ENCODE data around the gene SH3BP1. TPM values are rescaled to one million over a fixed set of nuclear protein-coding genes. Genes with fewer than 3 reads are reported as not detected.
"Not testable (repeated sequence)": the region's sequence is repeated elsewhere in the genome, so short reads cannot be mapped to it uniquely, and the experiment has no call there.

Gene SH3BP1
- total RNA-seq, 1 donor from 2014 or later, result 10.3 TPM

DNA sequence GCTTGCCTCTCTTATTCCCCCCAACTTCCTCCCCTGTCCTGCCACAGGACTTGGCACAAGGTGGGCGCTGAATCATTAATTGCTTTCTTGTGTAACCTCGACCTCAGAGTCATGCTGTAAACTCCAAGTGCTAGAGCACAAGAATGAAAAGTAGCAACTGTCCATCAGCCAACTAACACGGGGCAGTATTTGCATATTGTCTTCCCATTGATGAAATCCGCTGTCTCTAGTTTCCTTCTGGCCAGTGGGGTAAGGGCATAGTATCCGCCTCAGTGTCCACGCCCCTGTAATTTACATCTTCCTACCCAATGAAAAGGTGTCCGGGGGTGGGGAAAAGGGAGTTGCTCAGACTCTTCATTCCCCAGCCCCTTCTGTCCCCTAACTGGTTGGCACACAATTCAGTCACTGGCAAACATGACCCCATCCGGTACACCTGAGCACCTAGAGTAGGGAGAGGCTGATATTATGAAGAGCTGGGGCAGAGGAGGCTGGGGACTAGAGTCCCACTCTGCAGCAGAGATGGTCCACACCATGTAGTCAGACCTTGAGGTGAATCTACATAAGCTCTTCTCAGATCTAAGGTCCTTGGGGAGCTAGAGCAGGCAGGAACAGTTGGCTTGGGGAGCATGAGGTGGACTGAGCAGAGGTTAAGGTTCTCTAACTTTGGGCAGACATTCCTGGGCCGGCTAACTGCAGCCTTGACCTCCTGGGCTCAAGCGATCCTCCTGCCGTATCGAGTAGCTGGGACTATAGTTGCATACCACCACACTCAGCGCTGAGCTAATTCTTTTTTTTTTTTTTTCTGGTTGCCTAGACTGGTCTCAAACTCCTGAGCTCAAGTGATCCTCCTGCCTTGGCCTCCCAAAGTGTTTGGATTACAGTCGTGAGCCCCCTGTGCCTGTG lies 37.7 kb upstream of the SH3BP1 start:
- Mint-ChIP-seq H3K27ac (no peak overlapping the region), H3K27me3 (ENCODE audit: insufficient read depth, low read depth) (peaks cover 23% of the 10 kb centered on the region), H3K4me1 (peaks cover 8% of the 10 kb centered on the region), H3K9me3 (no peaks in the 10 kb centered on the region), H3K4me3 (no peak overlapping the region), H3K36me3 (no peaks in the 10 kb centered on the region)
- no peaks in the 10 kb centered on the region for H3K79me2 ChIP-seq (ENCODE audit: low read depth)
- H4K20me1 ChIP-seq (ENCODE audit: low read depth), result no peaks in the 10 kb centered on the region
- peak overlapping the region; percentile 25 for H3K4me3 ChIP-seq
- DNase-seq (ENCODE audit: low spot score), result peak; percentile 85
- H3K27me3 ChIP-seq, result no peaks in the 10 kb centered on the region
- H3F3A ChIP-seq (ENCODE audit: low read depth), result peaks cover 11% of the 10 kb centered on the region
- H3K9ac ChIP-seq, result no peak overlapping the region
- H3K36me3 ChIP-seq, result no peaks in the 10 kb centered on the region
- H3K9me3 ChIP-seq (ENCODE audit: low read depth), result no peaks in the 10 kb centered on the region
- peaks cover 10% of the 10 kb centered on the region for H3K4me1 ChIP-seq
- TF ChIP-seq, protein P1, sequence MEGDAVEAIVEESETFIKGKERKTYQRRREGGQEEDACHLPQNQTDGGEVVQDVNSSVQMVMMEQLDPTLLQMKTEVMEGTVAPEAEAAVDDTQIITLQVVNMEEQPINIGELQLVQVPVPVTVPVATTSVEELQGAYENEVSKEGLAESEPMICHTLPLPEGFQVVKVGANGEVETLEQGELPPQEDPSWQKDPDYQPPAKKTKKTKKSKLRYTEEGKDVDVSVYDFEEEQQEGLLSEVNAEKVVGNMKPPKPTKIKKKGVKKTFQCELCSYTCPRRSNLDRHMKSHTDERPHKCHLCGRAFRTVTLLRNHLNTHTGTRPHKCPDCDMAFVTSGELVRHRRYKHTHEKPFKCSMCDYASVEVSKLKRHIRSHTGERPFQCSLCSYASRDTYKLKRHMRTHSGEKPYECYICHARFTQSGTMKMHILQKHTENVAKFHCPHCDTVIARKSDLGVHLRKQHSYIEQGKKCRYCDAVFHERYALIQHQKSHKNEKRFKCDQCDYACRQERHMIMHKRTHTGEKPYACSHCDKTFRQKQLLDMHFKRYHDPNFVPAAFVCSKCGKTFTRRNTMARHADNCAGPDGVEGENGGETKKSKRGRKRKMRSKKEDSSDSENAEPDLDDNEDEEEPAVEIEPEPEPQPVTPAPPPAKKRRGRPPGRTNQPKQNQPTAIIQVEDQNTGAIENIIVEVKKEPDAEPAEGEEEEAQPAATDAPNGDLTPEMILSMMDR (IDR thresholded peaks at IDR 0.05), result no peak
- TF ChIP-seq EZH2 (IDR thresholded peaks at IDR 0.05) (no peak), EZH2phosphoT487 (IDR thresholded peaks at IDR 0.05) (no peak)
- H2AFZ ChIP-seq (replicated peaks), result peak overlapping the region; percentile 83
- no peak overlapping the region for H3K27ac ChIP-seq
- peak overlapping the region; percentile 73 for H3K4me2 ChIP-seq

DNA sequence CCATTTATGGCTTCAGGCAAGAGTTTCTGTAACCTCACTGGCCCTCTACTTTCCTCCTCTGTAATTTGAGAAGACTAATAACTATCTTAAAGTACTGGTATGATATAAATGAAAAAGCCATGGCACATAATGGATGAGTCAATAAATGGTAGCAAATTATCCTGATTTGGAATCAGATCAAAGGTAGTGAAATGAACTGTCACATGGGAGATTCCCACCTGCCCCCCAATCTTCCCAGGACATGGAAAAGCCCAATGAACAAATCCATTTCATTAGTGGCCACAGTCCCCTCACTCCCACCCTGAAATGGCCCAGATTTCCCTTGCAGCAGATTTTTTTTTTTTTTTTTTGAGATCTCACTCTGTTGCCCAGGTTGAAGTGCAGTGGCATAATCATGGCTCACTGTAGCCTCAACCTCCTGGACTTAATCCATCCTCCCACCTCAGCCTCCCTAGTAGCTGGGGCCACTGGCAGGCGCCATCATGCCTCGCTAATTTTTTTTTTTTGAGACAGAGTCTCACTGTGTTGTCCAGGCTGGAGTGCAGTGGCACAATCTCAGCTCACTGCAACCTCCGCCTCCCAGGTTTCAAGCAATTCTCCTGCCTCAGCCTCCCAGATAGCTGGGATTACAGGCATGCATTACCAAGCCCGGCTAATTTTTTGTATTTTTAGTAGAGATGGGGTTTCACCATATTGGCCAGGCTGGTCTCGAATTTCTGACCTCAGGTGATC lies 36.8 kb upstream of the SH3BP1 start:
- not testable (repeated sequence) for H3K79me2 ChIP-seq (ENCODE audit: low read depth); H3K27ac Mint-ChIP-seq; H3K9me3 ChIP-seq (ENCODE audit: low read depth); DNase-seq (ENCODE audit: low spot score); H4K20me1 ChIP-seq (ENCODE audit: low read depth); H3K4me2 ChIP-seq; H3K27me3 ChIP-seq; H3K36me3 ChIP-seq; H2AFZ ChIP-seq (replicated peaks); H3K36me3 Mint-ChIP-seq; H3K4me3 ChIP-seq; H3K4me3 Mint-ChIP-seq; H3K27ac ChIP-seq; H3K9ac ChIP-seq; H3K9me3 Mint-ChIP-seq
- peaks cover 23% of the 10 kb centered on the region for H3K27me3 Mint-ChIP-seq (ENCODE audit: insufficient read depth, low read depth)
- peaks cover 21% of the 10 kb centered on the region for H3F3A ChIP-seq (ENCODE audit: low read depth)
- peaks cover 12% of the 10 kb centered on the region for H3K4me1 ChIP-seq
- peaks cover 11% of the 10 kb centered on the region for H3K4me1 Mint-ChIP-seq

DNA sequence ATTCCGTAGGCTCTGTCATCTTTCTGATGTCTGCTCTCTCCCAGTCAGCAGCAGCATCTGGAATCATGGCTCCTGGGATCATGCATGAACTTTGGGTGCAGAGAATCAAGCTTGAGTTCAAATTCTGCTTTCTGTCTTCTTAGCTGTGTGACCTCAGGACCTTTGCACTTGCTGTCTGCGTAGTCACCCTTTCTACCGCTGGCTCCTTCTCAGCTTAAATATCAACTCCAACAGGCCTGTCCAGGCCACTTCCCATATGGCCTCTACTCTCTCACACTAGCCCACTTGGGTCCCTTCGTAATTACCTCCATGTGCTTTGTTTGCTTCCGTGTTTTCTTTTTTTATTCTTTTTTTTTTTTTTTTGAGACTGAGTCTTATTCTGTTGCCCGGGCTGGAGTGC lies 35.4 kb upstream of the SH3BP1 start:
- Histone ChIP-seq H4K20me1 (ENCODE audit: low read depth) (peaks cover under 1% of the 10 kb centered on the region), H3K27ac (no peak overlapping the region), H2AFZ (replicated peaks) (no peak overlapping the region), H3F3A (ENCODE audit: low read depth) (peaks cover 34% of the 10 kb centered on the region), H3K4me1 (peaks cover 12% of the 10 kb centered on the region), H3K79me2 (ENCODE audit: low read depth) (no peaks in the 10 kb centered on the region), H3K4me3 (no peak overlapping the region), H3K9ac (no peak overlapping the region), H3K9me3 (ENCODE audit: low read depth) (no peaks in the 10 kb centered on the region), H3K36me3 (no peaks in the 10 kb centered on the region), H3K27me3 (no peaks in the 10 kb centered on the region), H3K4me2 (no peak overlapping the region)
- TF ChIP-seq EZH2 (IDR thresholded peaks at IDR 0.05), result no peak
- no peak for TF ChIP-seq EZH2phosphoT487 (IDR thresholded peaks at IDR 0.05)
- TF ChIP-seq, protein P1 (IDR thresholded peaks at IDR 0.05), result no peak
- Mint-ChIP-seq H3K27me3 (ENCODE audit: insufficient read depth, low read depth) (peaks cover 23% of the 10 kb centered on the region), H3K4me1 (peaks cover 17% of the 10 kb centered on the region), H3K4me3 (no peak overlapping the region), H3K36me3 (no peaks in the 10 kb centered on the region), H3K9me3 (no peaks in the 10 kb centered on the region), H3K27ac (no peak overlapping the region)
- DNase-seq (ENCODE audit: low spot score), result no peak
